K562 (cell line): ENCODE results near the gene CENPU. TPM values are rescaled to one million over a fixed set of nuclear protein-coding genes. Genes with fewer than 3 reads are reported as not detected.

ENCODE experiments used
- BRF1 ChIP-seq: IDR thresholded peaks from 3 replicates; pipeline ENCODE4 v1.6.1; 2011; ENCODE audit warnings: borderline replicate concordance, mild to moderate bottlenecking; ENCODE audit not compliant: insufficient read length; ENCODE audit errors: extremely low read depth
- ETV6 ChIP-seq, 3 experiments: fragments of 150-350 bp in 1 of 3; sonication (generic) in 1 of 3; formaldehyde crosslinking in 1 of 3; IDR thresholded peaks; 2 replicates each; pipeline versions ENCODE4 v1.6.1 to v1.8.0; 2014 to 2022; ENCODE audit warnings: borderline replicate concordance in 2 of 3, low read depth in 2 of 3, antibody characterized with exemption in 1 of 3, low read length in 1 of 3, mild to moderate bottlenecking in 1 of 3, missing genetic modification reagents in 1 of 3
- FOXJ2 ChIP-seq: fragments of 200-800 bp; sonication (Bioruptor generic); IDR thresholded peaks from 2 replicates; pipeline ENCODE4 v1.6.1; 2016; ENCODE audit warnings: missing genetic modification characterization, missing compliant biosample characterization
- GABPA ChIP-seq: fragments of 200-800 bp; sonication (Bioruptor generic); conservative IDR thresholded peaks from 2 replicates; pipeline ENCODE4 v1.6.1; 2016; ENCODE audit warnings: low read depth, missing genetic modification characterization, missing compliant biosample characterization
- HMGN3 ChIP-seq: IDR thresholded peaks from 2 replicates; pipeline ENCODE4 v1.6.1; 2011; ENCODE audit warnings: borderline replicate concordance, low read depth, mild to moderate bottlenecking, mixed read lengths, low read length; ENCODE audit not compliant: insufficient read length; ENCODE audit errors: extremely low read depth
- IRF2 ChIP-seq: sonication (generic); formaldehyde crosslinking; IDR thresholded peaks from 2 replicates; pipeline ENCODE4 v1.8.1; 2022; ENCODE audit warnings: mild to moderate bottlenecking, missing genetic modification reagents
- MYNN ChIP-seq, 2 experiments: sonication (generic); formaldehyde crosslinking in 1 of 2; IDR thresholded peaks; 2 replicates each; pipeline versions ENCODE4 v1.5.0 to v1.6.1; 2016 to 2020; ENCODE audit warnings: antibody characterized with exemption in 1 of 2, missing genetic modification reagents in 1 of 2
- PHF21A ChIP-seq: fragments of 450-650 bp; IDR thresholded peaks from 2 replicates; pipeline ENCODE4 v1.6.1; 2017; ENCODE audit warnings: low read depth, borderline replicate concordance
- RBM25 ChIP-seq: fragments of 200-400 bp; formaldehyde crosslinking; IDR thresholded peaks from 2 replicates; pipeline ENCODE4 v1.6.1; 2018; ENCODE audit warnings: low read length, low read depth, moderate library complexity; ENCODE audit not compliant: severe bottlenecking
- SMARCC2 ChIP-seq: fragments of 450-650 bp; IDR thresholded peaks from 2 replicates; pipeline ENCODE4 v1.6.1; 2017; ENCODE audit warnings: antibody characterized with exemption, moderate library complexity, mild to moderate bottlenecking, low read depth
- SP2 ChIP-seq: IDR thresholded peaks from 2 replicates; pipeline ENCODE4 v1.6.1; 2011; ENCODE audit warnings: mild to moderate bottlenecking, low read depth, low read length, moderate library complexity; ENCODE audit not compliant: poor library complexity, severe bottlenecking; ENCODE audit errors: extremely low read depth
- SRF ChIP-seq, 2 experiments: fragments of 250-450, 450-650 bp in 1 of 2; sonication (Bioruptor Pico) in 1 of 2; sonication (generic) in 1 of 2; formaldehyde crosslinking; IDR thresholded peaks; 2 replicates each; pipeline versions ENCODE4 v1.5.0 to v1.5.1; 2020 to 2022; ENCODE audit warnings: mild to moderate bottlenecking in 1 of 2, missing genetic modification reagents in 1 of 2
- STAG1 ChIP-seq: sonication (generic); formaldehyde crosslinking; IDR thresholded peaks from 2 replicates; pipeline ENCODE4 v1.5.0; 2020; ENCODE audit warnings: missing genetic modification reagents, borderline replicate concordance
- ZNF253 ChIP-seq: fragments of 250-450 bp; sonication (Bioruptor Pico); conservative IDR thresholded peaks from 2 replicates; pipeline ENCODE4 v1.6.1; 2021; ENCODE audit warnings: mild to moderate bottlenecking
- ZNF354B ChIP-seq: fragments of 250-450 bp; sonication (Bioruptor Pico); IDR thresholded peaks from 2 replicates; pipeline ENCODE4 v1.4.0; 2020
- polyA plus RNA-seq, 8 experiments: library from polyadenylated mRNA; depleted of rRNA in 4 of 8; stranded (reverse) in 5 of 8; unstranded in 3 of 8; fragments of >200 nt; fragmentation: Nextera tagmentation in 2 of 8; fragmentation: Illumina TruSeq in 1 of 8; extraction: Ambion mirVana in 2 of 8; extraction: Trizol in 1 of 8; gene quantifications; 2 replicates each; pipeline versions ENCODE4 v1.2.1 to v1.2.3, GENCODE V29; 2011 to 2014; ENCODE audit warnings: inconsistent platforms in 1 of 8, missing spikeins in 1 of 8
- total RNA-seq, 7 experiments: library from RNA; depleted of rRNA in 6 of 7; stranded (reverse); fragments of >200 nt in 6 of 7; fragmentation: Illumina TruSeq in 2 of 7; extraction: Trizol in 2 of 7; gene quantifications; 2 replicates each; pipeline versions ENCODE4 v1.2.1 to v1.2.3, GENCODE V29; 2011 to 2021; ENCODE audit warnings: low replicate concordance in 1 of 7
- TF ChIP-seq, protein P1 (sequence below): fragments of 200-800 bp; sonication (Bioruptor generic); IDR thresholded peaks from 2 replicates; pipeline ENCODE4 v1.6.1; 2017; ENCODE audit warnings: missing genetic modification characterization, missing compliant biosample characterization
- TF ChIP-seq, protein P2 (sequence below): sonication (generic); formaldehyde crosslinking; IDR thresholded peaks from 2 replicates; pipeline ENCODE4 v1.8.1; 2023; ENCODE audit warnings: mild to moderate bottlenecking, missing genetic modification reagents
- TF ChIP-seq, protein P3 (sequence below): fragments of 450-650 bp; IDR thresholded peaks from 2 replicates; pipeline ENCODE4 v1.6.1; 2017; ENCODE audit warnings: antibody characterized with exemption

The CENPU gene
- total and polyA plus RNA-seq, 9 of the 15 experiments (the other 6 are each of a cell fraction or from before 2014, with no cell fraction given), result 39.4 to 98.7 (median 84.3) TPM

GRCh38 chr4:184649026-184649970 lies 84.6 kb downstream of the CENPU start, which contains the start of the genes CASP3 and PRIMPOL (continued):
- TF ChIP-seq GABPA (tag) (peak; percentile 80), BRF1 (no peak), SRF (CRISPR knock-in tag; IDR thresholded peaks at IDR 0.05) (0 out of 4 replicates have a peak, but pooled peaks of 1 of the 2 experiments have one; percentile 41), MYNN (IDR thresholded peaks at IDR 0.05) (no peak), MYNN (CRISPR knock-in tag; IDR thresholded peaks at IDR 0.05) (no peak), RBM25 (peak; percentile 38), SMARCC2 (no peak), STAG1 (CRISPR knock-in tag) (no peak), FOXJ2 (tag) (no peak), HMGN3 (peak; percentile 37), SP2 (no peak), IRF2 (CRISPR knock-in tag) (no peak), ZNF253 (no peak), ETV6 (IDR thresholded peaks at IDR 0.05; ENCODE audit: borderline replicate concordance in 1 of 2, low read depth in 2 of 2, low read length in 1 of 2) (no peak), ETV6 (CRISPR knock-in tag; IDR thresholded peaks at IDR 0.05; ENCODE audit: borderline replicate concordance) (no peak), ZNF354B (CRISPR knock-in tag) (no peak), PHF21A (no peak)
- TF ChIP-seq, protein P1, sequence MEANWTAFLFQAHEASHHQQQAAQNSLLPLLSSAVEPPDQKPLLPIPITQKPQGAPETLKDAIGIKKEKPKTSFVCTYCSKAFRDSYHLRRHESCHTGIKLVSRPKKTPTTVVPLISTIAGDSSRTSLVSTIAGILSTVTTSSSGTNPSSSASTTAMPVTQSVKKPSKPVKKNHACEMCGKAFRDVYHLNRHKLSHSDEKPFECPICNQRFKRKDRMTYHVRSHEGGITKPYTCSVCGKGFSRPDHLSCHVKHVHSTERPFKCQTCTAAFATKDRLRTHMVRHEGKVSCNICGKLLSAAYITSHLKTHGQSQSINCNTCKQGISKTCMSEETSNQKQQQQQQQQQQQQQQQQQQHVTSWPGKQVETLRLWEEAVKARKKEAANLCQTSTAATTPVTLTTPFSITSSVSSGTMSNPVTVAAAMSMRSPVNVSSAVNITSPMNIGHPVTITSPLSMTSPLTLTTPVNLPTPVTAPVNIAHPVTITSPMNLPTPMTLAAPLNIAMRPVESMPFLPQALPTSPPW (CRISPR knock-in tag), result peak; percentile 87
- TF ChIP-seq, protein P2, sequence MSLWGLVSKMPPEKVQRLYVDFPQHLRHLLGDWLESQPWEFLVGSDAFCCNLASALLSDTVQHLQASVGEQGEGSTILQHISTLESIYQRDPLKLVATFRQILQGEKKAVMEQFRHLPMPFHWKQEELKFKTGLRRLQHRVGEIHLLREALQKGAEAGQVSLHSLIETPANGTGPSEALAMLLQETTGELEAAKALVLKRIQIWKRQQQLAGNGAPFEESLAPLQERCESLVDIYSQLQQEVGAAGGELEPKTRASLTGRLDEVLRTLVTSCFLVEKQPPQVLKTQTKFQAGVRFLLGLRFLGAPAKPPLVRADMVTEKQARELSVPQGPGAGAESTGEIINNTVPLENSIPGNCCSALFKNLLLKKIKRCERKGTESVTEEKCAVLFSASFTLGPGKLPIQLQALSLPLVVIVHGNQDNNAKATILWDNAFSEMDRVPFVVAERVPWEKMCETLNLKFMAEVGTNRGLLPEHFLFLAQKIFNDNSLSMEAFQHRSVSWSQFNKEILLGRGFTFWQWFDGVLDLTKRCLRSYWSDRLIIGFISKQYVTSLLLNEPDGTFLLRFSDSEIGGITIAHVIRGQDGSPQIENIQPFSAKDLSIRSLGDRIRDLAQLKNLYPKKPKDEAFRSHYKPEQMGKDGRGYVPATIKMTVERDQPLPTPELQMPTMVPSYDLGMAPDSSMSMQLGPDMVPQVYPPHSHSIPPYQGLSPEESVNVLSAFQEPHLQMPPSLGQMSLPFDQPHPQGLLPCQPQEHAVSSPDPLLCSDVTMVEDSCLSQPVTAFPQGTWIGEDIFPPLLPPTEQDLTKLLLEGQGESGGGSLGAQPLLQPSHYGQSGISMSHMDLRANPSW (CRISPR knock-in tag), result no peak
- TF ChIP-seq, protein P3, sequence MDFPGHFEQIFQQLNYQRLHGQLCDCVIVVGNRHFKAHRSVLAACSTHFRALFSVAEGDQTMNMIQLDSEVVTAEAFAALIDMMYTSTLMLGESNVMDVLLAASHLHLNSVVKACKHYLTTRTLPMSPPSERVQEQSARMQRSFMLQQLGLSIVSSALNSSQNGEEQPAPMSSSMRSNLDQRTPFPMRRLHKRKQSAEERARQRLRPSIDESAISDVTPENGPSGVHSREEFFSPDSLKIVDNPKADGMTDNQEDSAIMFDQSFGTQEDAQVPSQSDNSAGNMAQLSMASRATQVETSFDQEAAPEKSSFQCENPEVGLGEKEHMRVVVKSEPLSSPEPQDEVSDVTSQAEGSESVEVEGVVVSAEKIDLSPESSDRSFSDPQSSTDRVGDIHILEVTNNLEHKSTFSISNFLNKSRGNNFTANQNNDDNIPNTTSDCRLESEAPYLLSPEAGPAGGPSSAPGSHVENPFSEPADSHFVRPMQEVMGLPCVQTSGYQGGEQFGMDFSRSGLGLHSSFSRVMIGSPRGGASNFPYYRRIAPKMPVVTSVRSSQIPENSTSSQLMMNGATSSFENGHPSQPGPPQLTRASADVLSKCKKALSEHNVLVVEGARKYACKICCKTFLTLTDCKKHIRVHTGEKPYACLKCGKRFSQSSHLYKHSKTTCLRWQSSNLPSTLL, result peak; percentile 92
